GM19043 (cell line): Measurements from ENCODE around the gene ZNF30.
"Not testable (repeated sequence)": the region's sequence is repeated elsewhere in the genome, so short reads cannot be mapped to it uniquely, and the experiment has no call there.

Experiments used
- ATAC-seq: cut with Tn5 transposase; IDR thresholded peaks from one replicate; pipeline ENCODE4 v1.9.1; 2021; ENCODE audit warnings: low read depth; ENCODE audit not compliant: unreplicated experiment

ZNF30 gene

DNA sequence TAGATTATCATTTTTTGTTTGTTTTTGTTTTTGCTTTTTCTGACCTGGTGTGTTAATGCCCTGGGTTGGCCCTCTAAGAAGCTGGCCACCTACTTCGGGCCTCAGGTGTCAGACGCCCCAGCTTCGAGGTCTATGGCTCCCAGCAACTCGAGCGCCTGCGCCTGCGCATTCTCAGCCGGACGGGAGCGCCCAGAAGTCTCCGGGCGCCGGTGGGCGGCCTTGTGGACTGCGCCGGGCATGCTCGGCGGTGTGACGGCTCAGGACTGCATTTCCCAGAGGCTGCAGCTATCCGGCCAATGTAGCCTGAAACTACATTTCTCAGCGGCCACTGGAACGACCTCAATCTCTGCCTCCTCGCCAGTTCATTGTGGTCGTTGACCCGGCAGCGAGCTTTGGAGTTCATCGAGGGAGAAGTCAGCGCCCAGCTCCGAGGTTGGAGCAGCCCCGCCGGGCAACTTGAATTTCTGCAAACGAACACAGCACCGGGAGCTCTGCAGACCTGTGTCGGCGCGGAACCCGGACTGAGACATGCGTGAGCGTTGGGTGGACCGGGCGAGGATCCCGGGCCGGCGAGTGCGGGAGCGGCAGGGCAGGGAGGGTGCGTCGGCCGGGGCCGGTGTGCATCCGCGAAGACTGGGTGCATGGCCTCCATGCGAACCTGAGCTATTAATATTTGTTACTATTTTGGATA is at the start of gene ZNF30:
Gene ZNF30, plus strand, starts transcription at position 219 of the 691 bp plus-strand sequence. CDS start 3,045 bp downstream, outside the sequence.
- peak; percentile 95 for ATAC-seq

DNA sequence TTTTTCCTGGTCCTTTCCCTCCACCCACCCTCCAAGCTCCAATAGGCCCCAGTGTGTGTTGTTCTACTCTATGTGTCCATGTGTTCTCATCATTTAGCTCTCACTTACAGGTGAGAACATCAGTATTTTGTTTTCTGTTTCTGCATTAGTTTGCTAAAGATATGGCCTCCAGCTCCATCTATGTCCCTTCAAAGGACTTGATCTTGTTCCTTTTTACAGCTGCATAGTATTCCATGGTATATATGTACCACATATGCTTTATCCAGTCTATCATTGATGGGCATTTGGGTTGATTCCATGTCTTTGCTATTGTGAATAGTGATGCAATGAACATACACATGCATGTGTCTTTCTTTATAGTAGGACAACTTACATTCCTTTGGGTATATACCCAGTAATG is 47.1 kb upstream of the ZNF30 start:
- no peak for ATAC-seq

DNA sequence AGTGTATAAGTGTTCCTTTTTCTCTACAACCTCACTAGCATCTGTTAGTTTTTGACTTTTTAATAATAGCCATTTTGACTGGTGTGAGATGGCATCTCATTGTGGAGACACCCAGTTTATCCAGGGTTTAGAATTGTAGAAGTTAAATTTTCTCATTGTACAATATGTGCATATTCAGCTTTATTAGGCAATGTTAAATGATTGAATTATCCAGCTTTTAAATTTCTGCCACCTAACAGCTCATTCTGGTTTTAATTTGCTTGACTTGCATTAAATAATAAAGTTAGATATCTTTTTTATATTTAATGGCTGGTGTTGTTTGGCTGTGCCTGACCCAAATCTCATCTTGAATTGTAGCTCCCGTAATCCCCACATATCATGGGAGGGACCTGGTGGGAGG is 46.7 kb upstream of the ZNF30 start:
- ATAC-seq, result no peak

DNA sequence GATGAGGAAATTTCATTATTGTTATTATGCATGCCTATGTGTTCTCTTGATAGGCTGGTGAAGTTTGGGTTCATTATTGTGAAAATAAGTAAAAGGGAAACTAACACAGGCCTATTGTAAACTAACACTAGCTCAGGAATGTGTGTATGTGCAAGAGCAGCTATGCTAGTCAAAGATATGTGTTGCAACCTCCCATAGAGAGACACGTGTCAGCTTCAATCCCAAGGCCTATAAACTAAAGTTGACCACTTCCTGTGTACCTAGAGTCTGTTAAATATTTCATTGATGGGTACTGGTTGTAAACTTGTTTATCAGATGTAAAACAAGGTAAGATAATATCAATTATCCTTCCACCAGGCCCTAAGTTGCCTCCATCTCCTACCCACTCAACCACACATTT is 44.7 kb upstream of the ZNF30 start:
- no peak for ATAC-seq

DNA sequence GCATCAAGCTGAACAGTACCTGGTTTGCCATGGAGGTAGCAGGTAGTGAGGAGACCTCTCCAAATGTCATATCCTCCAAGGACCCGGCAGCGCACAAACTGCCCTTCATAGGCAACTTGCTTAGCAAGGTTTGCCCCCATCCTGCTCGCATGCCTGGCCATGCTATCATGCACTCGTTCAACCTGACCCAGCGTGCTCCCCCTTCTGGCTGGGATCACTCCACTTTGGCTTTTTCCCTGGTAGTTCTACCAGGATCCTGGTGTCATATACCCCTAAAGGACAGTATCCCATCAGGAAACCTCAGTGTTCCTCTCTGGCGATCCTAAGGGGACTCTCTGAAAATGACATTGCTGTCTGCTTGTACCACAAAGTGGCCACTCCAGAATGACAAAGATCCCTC is 38.6 kb upstream of the ZNF30 start:
- ATAC-seq, result no peak

DNA sequence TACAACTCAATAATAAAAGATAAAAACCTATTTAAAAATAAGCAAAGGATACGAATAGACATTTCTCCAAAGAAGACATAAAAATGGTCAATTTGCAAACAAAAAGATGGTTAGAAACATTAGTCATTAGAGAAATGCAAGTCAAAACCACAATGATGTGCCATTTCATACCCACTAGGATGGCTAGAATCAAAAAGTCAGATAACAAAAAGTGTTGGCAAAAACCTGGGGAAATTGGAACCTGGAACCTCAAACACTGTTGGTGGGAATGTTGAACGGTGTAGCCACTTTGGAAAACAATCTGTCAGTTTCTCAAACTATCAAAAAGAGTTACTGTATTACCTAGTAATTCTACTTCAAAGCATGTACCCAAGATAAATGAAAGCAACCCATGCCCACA is 26.5 kb upstream of the ZNF30 start:
- no peak for ATAC-seq

DNA sequence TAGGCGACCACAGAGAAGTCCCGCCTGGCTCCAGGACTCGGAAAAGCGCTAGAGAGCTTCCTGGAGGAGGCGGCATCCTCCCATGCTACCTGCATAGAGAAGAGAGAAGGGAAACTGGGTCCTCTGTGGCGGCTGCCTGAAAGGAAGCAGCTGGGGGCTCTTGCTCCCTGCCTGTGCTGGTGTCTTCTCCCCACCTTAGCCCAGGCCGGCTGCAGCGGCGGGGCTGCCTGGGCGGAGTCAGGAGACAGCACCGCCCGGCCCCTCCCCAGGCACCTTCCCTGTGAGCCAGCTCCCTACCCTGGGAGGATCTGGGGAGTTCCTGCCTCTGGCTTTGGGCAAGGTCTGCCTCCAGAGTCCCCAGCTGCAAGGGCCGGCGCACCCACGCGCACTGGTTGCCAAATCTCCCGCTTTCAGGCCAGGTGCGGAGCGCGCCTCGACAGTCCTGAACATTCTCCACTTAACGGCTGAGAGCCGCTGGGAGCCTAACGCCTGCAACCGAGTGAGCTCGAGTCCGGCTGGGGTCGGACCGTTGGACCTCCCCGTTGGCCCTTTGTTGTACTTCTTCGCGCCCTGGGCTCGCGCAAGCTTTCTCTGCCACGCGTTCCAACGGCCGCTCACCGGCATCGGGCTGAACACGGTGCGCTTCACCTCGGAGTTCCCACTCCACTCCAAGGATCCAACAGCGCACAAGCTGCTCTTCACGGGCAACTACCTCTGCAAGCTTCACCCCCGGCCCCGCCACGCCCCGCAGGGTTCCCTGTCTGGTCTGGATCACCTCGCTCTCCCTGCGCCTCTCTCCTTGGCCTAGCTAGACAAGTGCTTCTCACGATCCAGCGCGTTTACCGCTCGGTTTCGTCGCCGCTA is 21.8 kb upstream of the ZNF30 start:
- ATAC-seq, result no peak

DNA sequence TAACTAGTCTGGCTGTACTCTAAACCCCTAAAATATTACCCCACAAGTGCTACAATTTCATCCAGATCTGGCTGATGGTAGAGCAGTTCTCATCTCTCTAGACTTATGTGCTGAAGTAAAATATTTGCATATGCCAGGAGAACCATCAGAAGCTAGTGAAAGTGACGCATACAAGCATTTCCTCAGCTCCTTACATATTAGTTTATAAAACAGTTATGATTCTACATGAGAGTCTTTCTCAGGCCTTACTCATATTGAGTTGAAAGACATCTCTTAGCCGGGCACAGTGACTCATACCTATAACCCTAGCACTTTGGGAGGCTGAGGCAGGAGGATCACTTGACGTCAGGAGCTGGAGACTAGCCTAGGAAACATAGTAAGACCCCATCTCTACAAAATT is 15.9 kb upstream of the ZNF30 start:
- no peak for ATAC-seq

DNA sequence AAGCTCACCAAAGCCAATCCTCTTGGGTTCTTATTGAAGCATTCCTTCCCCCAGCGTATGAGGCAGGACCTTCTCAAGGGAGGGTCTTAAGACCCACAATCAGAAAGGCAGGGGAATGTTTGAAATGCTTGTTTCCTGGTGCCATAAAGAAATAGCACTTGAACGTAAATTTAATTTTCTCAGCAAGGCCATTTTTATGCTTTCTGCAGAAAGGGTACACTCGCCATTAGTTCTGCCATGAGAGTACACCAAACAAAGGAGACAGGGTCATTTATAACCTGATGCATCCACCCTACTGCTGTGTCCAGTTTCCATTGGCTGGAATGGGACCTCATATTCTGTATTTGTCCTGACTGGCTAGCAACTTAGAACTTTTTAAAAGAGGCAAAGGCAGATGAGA is 9.6 kb upstream of the ZNF30 start:
- not testable (repeated sequence) for ATAC-seq

DNA sequence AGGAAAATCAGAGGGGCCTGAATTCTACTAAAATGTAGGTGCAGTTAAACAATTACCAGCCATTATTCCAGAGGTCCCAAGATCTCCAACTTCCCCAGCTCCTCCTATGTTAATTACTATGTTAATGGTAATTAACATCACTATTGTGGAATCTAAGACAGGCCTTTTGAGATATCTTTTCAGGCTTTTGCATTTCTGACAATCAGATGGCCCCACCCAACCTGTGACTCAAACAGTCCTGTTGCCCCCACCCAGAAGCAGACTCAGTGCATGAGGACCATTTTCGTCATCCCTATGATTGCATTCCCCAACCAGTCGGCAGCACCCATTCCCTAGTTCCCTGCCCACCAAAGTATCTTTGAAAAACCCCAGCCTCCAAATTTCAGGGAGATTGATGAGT is 8.5 kb upstream of the ZNF30 start:
- no peak for ATAC-seq

DNA sequence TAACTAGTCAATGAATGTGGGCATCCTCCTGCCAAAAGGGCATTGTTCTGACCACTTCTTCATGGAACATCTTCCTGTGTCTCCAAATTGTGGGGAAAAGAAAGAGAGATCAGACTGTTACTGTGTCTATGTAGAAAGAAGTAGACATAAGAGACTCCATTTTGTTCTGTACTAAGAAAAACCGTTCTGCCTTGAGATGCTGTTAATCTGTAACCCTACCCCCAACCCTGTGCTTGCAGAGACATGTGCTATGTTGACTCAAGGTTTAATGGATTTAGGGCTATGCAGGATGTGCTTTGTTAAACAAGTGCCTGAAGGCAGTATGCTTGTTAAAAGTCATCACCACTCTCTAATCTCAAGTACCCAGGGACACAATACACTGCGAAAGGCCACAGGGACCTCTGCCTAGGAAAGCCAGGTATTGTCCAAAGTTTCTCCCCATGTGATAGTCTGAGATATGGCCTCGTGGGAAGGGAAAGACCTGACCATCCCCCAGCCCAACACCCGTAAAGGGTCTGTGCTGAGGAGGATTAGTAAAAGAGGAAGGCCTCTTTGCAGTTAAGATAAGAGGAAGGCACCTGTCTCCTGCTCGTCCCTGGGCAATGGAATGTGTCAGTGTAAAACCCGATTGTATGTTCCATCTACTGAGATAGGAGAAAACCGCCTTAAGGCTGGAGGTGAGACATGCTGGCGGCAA is 6.5 kb upstream of the ZNF30 start:
- not testable (repeated sequence) for ATAC-seq

DNA sequence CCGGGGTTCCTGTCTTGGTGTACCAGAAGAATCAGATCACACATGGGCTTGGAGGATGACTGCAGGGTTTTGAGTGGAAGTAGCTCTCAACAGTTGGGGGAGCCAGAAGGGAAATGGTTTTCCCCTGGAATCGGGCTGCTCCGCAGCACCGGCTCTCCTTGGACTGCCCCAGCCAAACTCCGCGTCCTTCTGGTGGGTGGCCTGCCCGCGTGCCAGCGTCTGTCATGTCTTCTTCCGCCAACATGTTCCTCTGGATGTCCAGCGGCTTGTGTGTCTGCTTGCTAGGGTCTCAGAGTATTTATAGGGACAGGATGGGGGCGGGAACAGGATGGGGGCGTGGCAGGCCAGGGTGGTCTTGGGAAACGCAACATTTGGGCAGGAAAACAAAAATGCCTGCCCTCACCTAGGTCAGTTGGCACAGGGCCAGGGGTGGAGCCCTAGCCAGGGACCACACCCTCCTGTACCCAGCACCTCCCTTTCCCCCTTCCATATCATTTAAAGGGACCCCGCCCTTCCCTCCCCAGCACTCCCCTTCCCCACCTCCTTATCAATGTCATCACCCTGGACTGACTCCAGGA is 1.3 kb upstream of the ZNF30 start:
- no peak for ATAC-seq

DNA sequence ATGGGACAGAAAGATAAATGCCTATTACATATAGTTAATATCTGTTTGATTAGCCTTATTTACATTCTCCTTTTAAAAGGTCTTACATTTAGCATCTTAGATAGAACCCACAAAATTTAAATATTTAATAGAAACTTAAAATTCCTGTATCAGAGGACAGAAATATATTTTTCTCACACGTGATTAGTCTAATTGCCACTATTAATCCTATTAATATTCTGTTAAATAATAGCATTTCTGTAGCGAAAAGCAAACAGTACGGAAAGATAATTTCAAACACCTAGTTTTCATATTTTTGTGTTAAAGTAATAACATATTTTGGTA is 380 bp upstream of the ZNF30 start:
- no peak for ATAC-seq

DNA sequence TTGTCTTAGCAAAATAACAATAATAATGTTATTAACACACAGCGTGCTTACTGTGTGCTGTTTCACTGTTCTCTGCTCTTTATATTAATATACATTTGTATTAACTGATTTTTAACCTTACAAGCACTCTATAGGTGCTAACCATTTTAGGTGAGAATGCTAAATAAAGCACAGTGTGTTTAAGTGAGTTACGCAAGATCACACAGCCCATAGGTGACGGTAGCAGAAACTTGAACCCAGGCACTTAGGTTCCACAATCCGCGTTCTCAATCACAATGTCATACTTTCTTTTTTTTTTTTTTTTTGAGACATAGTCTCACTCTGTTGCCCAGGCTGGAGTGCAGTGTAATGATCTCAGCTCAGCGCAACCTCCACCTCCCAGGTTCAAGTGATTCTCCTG is 5.8 kb downstream of the ZNF30 start:
- no peak for ATAC-seq

DNA sequence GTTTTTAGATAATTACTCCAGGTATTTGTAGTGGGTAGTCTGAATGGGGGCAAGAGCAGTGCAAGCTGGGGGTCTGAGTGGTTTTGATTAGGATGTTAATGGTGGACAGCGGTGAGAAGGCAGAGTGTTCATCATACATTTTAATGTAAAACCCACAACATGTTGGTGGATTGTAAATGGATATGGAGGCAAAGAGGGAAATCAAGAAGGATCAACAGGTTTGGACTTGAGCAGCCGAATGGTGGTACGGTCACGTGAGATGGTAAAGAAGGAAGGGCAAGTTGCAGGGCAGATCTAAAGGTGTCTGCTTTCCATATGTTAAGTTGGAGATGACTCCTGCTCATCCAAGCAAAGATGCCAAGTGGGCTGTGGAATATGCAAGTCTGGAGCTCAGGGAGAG is 9.5 kb downstream of the ZNF30 start:
- no peak for ATAC-seq

DNA sequence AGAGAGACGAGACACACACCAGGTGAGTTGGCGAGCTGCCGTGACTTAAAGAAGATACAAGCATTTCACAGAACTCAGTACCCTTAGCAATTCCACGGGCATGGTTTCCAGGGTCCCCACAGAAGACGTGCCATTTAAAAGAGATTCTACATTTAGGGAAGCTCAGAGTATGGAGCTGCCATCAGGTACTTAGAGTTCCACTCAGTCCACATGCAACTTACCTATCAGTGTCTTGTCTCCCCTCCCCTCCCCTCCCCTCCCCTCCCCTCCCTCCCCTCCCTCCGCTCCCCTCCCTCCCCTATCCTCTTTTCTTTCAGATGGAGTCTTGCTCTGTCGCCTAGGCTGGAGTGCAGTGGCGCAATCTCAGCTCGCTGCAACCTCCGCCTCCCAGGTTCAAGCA is 12.2 kb downstream of the ZNF30 start:
- no peak for ATAC-seq

DNA sequence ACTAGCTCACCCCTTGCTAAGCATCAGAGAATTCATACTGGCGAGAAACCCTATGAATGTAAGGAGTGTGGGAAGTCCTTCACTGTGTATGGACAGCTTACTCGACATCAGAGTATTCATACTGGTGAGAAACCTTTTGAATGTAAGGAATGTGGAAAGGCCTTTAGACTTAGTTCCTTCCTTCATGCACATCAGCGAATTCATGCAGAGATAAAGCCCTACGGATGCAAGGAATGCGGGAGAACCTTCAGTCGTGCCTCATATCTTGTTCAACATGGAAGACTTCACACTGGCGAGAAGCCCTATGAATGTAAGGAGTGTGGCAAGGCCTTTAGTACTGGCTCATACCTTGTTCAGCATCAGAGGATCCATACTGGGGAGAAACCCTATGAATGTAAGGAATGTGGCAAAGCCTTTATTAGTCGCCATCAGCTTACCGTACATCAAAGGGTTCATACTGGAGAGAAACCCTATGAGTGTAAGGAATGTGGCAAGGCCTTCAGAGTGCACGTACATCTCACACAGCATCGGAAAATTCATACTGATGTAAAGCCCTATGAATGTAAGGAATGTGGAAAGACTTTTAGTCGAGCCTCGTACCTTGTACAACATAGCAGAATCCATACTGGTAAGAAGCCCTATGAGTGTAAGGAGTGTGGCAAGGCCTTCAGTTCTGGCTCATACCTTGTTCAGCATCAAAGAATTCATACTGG is 17.3 kb downstream of the ZNF30 start:
- ATAC-seq, result no peak

DNA sequence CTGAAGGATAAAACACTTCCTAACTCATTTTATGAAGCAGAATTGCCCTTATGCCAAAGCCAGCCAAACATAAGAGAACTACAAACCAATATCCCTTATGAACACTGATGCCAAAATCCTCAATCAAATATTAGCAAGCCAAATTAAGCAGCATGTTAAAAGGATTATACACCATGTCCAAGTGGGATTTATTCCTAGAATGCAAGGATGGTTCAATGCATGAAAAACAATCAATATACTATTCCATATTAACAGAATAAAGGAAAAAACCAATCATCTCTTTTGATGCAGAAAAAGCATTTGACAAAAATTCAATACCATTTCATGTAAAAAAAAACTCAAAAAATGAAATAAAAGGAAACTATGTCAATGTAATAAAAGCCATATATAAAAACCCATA is 26.4 kb downstream of the ZNF30 start:
- ATAC-seq, result no peak

DNA sequence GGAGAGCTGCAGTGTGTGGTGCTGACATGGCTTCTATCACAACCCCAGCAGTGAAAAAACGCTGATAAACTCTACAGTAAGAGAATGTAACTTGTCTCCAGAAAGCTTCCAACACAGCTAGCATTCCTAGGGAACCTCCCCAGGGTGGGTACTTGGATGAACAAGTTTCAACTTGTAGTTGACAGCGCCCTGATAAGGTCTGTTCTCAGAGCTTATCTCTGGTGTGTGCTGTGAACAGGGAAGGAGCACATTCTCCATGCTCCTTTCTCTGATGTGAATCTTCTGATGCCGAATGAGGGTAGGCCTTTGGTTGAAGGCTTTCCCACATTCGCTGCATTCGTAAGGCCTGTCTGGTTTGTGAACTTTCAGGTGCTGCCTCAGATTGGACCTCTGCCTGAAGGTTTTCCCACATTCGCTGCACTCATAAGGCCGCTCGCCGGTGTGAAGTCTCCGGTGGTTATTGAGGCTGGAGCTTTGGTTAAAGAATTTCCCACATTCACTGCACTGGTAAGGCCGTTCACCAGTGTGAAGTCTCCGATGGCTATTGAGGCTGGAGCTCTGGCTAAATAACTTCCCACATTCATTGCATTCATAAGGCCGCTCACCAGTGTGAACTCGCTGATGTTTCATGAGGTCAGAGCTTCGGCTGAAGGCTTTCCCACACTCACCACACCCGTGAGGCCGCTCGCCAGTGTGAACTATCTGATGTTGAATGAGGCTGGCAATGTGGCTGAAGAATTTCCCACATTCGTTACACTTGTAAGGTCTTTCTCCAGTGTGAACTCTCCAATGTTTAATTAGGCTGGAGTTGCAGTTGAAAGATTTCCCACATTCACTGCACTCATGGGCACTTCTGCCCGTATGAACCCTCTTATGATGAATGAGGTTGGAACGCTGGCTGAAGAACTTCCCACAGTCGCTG is 31.4 kb downstream of the ZNF30 start:
- no peak for ATAC-seq

DNA sequence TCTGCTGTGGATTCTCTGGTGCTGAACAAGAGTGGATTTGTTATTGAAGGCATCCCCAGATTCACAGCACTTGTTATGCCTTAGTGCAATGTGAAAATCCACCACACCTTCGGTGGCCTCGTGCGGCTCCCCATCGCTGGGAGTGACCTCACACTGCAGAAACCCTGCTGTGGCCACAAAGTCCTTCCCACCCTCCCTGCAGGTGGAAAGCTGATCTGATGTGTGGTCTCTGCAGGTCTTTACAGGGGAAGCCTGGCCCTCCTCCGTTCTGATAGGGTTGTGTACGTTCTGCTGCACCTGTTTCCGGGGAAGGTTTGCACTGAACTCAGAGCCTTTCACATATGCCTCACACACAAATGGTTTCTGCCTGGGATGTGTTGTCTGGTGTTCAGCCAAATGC is 32.3 kb downstream of the ZNF30 start:
- no peak for ATAC-seq
